Measurements from ENCODE around the gene ABCC12.

The ABCC12 gene

GRCh38 chr16:48132696-48133095 is 23.1 kb downstream of the ABCC12 start:
- no peak for DNase-seq (ENCODE audit: low read depth, low spot score)
- no peaks in the 10 kb centered on the region for H3K36me3 ChIP-seq (ENCODE audit: insufficient read depth, low read length)
- H3K9ac ChIP-seq (ENCODE audit: insufficient read length), result no peak overlapping the region
- H3K4me3 ChIP-seq, result no peak overlapping the region
- no peak overlapping the region for H3K27ac ChIP-seq
- H3K9me3 ChIP-seq (ENCODE audit: low read depth, low read length), result no peaks in the 10 kb centered on the region
- no peak for TF ChIP-seq FOXP2 (optimal IDR thresholded peaks at IDR 0.05; ENCODE audit: control extremely low read depth, extremely low read length, insufficient read depth)
- TF ChIP-seq EZH2 (IDR thresholded peaks at IDR 0.05), result no peak

GRCh38 chr16:48131201-48131935 is 24.4 kb downstream of the ABCC12 start:
- DNase-seq (ENCODE audit: low read depth, low spot score), result no peak
- H3K36me3 ChIP-seq (ENCODE audit: insufficient read depth, low read length), result no peaks in the 10 kb centered on the region
- no peaks in the 10 kb centered on the region for H3K9me3 ChIP-seq (ENCODE audit: low read depth, low read length)
- no peak overlapping the region for H3K4me3 ChIP-seq
- no peak for TF ChIP-seq EZH2 (IDR thresholded peaks at IDR 0.05)
- TF ChIP-seq POLR2AphosphoS5 (IDR thresholded peaks at IDR 0.05; ENCODE audit: borderline replicate concordance, low read depth, low read length), result no peak
- H3K9ac ChIP-seq (ENCODE audit: insufficient read length), result no peak overlapping the region
- H3K27ac ChIP-seq, result no peak overlapping the region

- no peak overlapping the region for H3K9ac ChIP-seq (ENCODE audit: insufficient read length)
- no peak overlapping the region for H3K4me3 ChIP-seq
- no peak overlapping the region for H3K27ac ChIP-seq
- no peaks in the 10 kb centered on the region for H3K36me3 ChIP-seq (ENCODE audit: insufficient read depth, low read length)
- H3K9me3 ChIP-seq (ENCODE audit: low read depth, low read length), result no peaks in the 10 kb centered on the region
- TF ChIP-seq FOXP2 (optimal IDR thresholded peaks at IDR 0.05; ENCODE audit: control extremely low read depth, extremely low read length, insufficient read depth), result no peak
- TF ChIP-seq EZH2 (IDR thresholded peaks at IDR 0.05), result no peak
- TF ChIP-seq POLR2AphosphoS5 (IDR thresholded peaks at IDR 0.05; ENCODE audit: borderline replicate concordance, low read depth, low read length), result no peak
- no peak for DNase-seq (ENCODE audit: low read depth, low spot score)
Measured at GRCh38 chr16:48129926-48130325, 25.9 kb downstream of the ABCC12 start.

GRCh38 chr16:48128769-48129168 is 27.0 kb downstream of the ABCC12 start:
- no peaks in the 10 kb centered on the region for H3K36me3 ChIP-seq (ENCODE audit: insufficient read depth, low read length)
- H3K9me3 ChIP-seq (ENCODE audit: low read depth, low read length), result no peaks in the 10 kb centered on the region
- no peak for DNase-seq (ENCODE audit: low read depth, low spot score)
- H3K27ac ChIP-seq, result no peak overlapping the region
- no peak overlapping the region for H3K4me3 ChIP-seq
- H3K9ac ChIP-seq (ENCODE audit: insufficient read length), result no peak overlapping the region
- TF ChIP-seq POLR2AphosphoS5 (IDR thresholded peaks at IDR 0.05; ENCODE audit: borderline replicate concordance, low read depth, low read length), result no peak
- no peak for TF ChIP-seq FOXP2 (optimal IDR thresholded peaks at IDR 0.05; ENCODE audit: control extremely low read depth, extremely low read length, insufficient read depth)
- TF ChIP-seq EZH2 (IDR thresholded peaks at IDR 0.05), result no peak

GRCh38 chr16:48126801-48127644 is 28.8 kb downstream of the ABCC12 start:
- no peaks in the 10 kb centered on the region for H3K36me3 ChIP-seq (ENCODE audit: insufficient read depth, low read length)
- H3K27ac ChIP-seq, result no peak overlapping the region
- H3K4me3 ChIP-seq, result no peak overlapping the region
- no peak for DNase-seq (ENCODE audit: low read depth, low spot score)
- H3K9me3 ChIP-seq (ENCODE audit: low read depth, low read length), result no peaks in the 10 kb centered on the region
- TF ChIP-seq EZH2 (IDR thresholded peaks at IDR 0.05) (no peak), FOXP2 (optimal IDR thresholded peaks at IDR 0.05; ENCODE audit: control extremely low read depth, extremely low read length, insufficient read depth) (no peak), POLR2AphosphoS5 (IDR thresholded peaks at IDR 0.05; ENCODE audit: borderline replicate concordance, low read depth, low read length) (no peak)
- no peak overlapping the region for H3K9ac ChIP-seq (ENCODE audit: insufficient read length)

GRCh38 chr16:48125888-48126287 is 29.9 kb downstream of the ABCC12 start:
- Histone ChIP-seq H3K9ac (ENCODE audit: insufficient read length) (no peak overlapping the region), H3K9me3 (ENCODE audit: low read depth, low read length) (no peaks in the 10 kb centered on the region), H3K36me3 (ENCODE audit: insufficient read depth, low read length) (no peaks in the 10 kb centered on the region), H3K4me3 (no peak overlapping the region), H3K27ac (no peak overlapping the region)
- TF ChIP-seq EZH2 (IDR thresholded peaks at IDR 0.05) (no peak), POLR2AphosphoS5 (IDR thresholded peaks at IDR 0.05; ENCODE audit: borderline replicate concordance, low read depth, low read length) (no peak), FOXP2 (optimal IDR thresholded peaks at IDR 0.05; ENCODE audit: control extremely low read depth, extremely low read length, insufficient read depth) (no peak)
- DNase-seq (ENCODE audit: low read depth, low spot score), result no peak

- no peak overlapping the region for H3K9ac ChIP-seq (ENCODE audit: insufficient read length)
- no peak overlapping the region for H3K27ac ChIP-seq
- no peaks in the 10 kb centered on the region for H3K36me3 ChIP-seq (ENCODE audit: insufficient read depth, low read length)
- TF ChIP-seq POLR2AphosphoS5 (IDR thresholded peaks at IDR 0.05; ENCODE audit: borderline replicate concordance, low read depth, low read length) (no peak), EZH2 (IDR thresholded peaks at IDR 0.05) (no peak), FOXP2 (optimal IDR thresholded peaks at IDR 0.05; ENCODE audit: control extremely low read depth, extremely low read length, insufficient read depth) (no peak)
- H3K9me3 ChIP-seq (ENCODE audit: low read depth, low read length), result no peaks in the 10 kb centered on the region
- H3K4me3 ChIP-seq, result no peak overlapping the region
- DNase-seq (ENCODE audit: low read depth, low spot score), result no peak
Measured at GRCh38 chr16:48124266-48124665, 31.5 kb downstream of the ABCC12 start.

GRCh38 chr16:48123104-48123788 is 32.5 kb downstream of the ABCC12 start:
- H3K36me3 ChIP-seq (ENCODE audit: insufficient read depth, low read length), result no peaks in the 10 kb centered on the region
- DNase-seq (ENCODE audit: low read depth, low spot score), result no peak
- no peaks in the 10 kb centered on the region for H3K9me3 ChIP-seq (ENCODE audit: low read depth, low read length)
- H3K4me3 ChIP-seq, result no peak overlapping the region
- TF ChIP-seq FOXP2 (optimal IDR thresholded peaks at IDR 0.05; ENCODE audit: control extremely low read depth, extremely low read length, insufficient read depth), result no peak
- no peak for TF ChIP-seq EZH2 (IDR thresholded peaks at IDR 0.05)
- no peak for TF ChIP-seq POLR2AphosphoS5 (IDR thresholded peaks at IDR 0.05; ENCODE audit: borderline replicate concordance, low read depth, low read length)
- H3K9ac ChIP-seq (ENCODE audit: insufficient read length), result no peak overlapping the region
- no peak overlapping the region for H3K27ac ChIP-seq
